MCF 10A (cell line): ENCODE data around the gene FYCO1. TPM values are rescaled to one million over a fixed set of nuclear protein-coding genes. Genes with fewer than 3 reads are reported as not detected.
"Not testable (repeated sequence)": the region's sequence is repeated elsewhere in the genome, so short reads cannot be mapped to it uniquely, and the experiment has no call there.

Experiments
- BruUV-seq: library from RNA; stranded (reverse); fragments of 400-500 nt; replicated peaks from 2 replicates; lab custom pipeline; 2021; lab: Mats Ljungman, UMichigan
- CTCF ChIA-PET: fragments of 300-600 bp; sonication (Branson Sonifier 250); formaldehyde crosslinking; extraction: SDS; loops from one replicate; lab custom pipeline; 2021; ENCODE audit warnings: antibody characterized with exemption, inconsistent platforms; lab: Yijun Ruan, JAX
- POLR2A ChIA-PET: fragments of 300-600, 350-650 bp; sonication (Branson Sonifier 250); formaldehyde crosslinking; extraction: SDS; loops from one replicate; lab custom pipeline; 2020; ENCODE audit warnings: antibody characterized with exemption, inconsistent platforms; lab: Yijun Ruan, JAX
- DNase-seq: peaks from one replicate; pipeline ENCODE4 v3.0.0-alpha.2; 2018; ENCODE audit not compliant: unreplicated experiment
- H3K27ac Mint-ChIP-seq: one replicate; pipeline ENCODE4 v1.8.0; 2022; ENCODE audit warnings: mild to moderate bottlenecking, low read depth, mixed read lengths; ENCODE audit not compliant: unreplicated experiment
- H3K27me3 Mint-ChIP-seq: one replicate; pipeline ENCODE4 v1.8.0; 2022; ENCODE audit warnings: mixed read lengths; ENCODE audit not compliant: insufficient read depth, unreplicated experiment
- H3K36me3 Mint-ChIP-seq: one replicate; pipeline ENCODE4 v1.8.0; 2022; ENCODE audit warnings: mild to moderate bottlenecking, moderate library complexity, mixed read lengths; ENCODE audit not compliant: insufficient read depth, unreplicated experiment
- H3K4me1 Mint-ChIP-seq: one replicate; pipeline ENCODE4 v1.8.0; 2022; ENCODE audit warnings: mixed read lengths; ENCODE audit not compliant: insufficient read depth, unreplicated experiment
- H3K4me3 Mint-ChIP-seq: one replicate; pipeline ENCODE4 v1.8.0; 2022; ENCODE audit warnings: mild to moderate bottlenecking, moderate library complexity, mixed read lengths; ENCODE audit not compliant: unreplicated experiment
- H3K9me3 Mint-ChIP-seq: one replicate; pipeline ENCODE4 v1.8.0; 2022; ENCODE audit warnings: mixed read lengths; ENCODE audit not compliant: unreplicated experiment
- CTCF ChIP-seq: fragments of 200-600 bp; IDR thresholded peaks from one replicate; pipeline ENCODE4 v1.8.0; 2022; ENCODE audit warnings: antibody characterized with exemption, mild to moderate bottlenecking; ENCODE audit not compliant: unreplicated experiment
- intact Hi-C: fragments of 100-400 bp; cut with micrococcal nuclease; formaldehyde crosslinking; loops from 2 replicates; pipeline ENCODE4 v1.14.1; 2022
- total RNA-seq: library from RNA; stranded (reverse); gene quantifications from 2 replicates; pipeline ENCODE4 v1.2.3, GENCODE V29; 2022

Gene FYCO1
- total RNA-seq, 1 experiment from 2014 or later: 18.4 TPM

GRCh38 chr3:46001178-46001577 is 5.6 kb upstream of the FYCO1 start:
- no peaks in the 10 kb centered on the region for H3K9me3 Mint-ChIP-seq
- no peaks in the 10 kb centered on the region for H3K27me3 Mint-ChIP-seq
- intact Hi-C loops: no loop called here
- POLR2A ChIA-PET: no interaction called here
- H3K27ac Mint-ChIP-seq: no peak overlapping the region
- no peaks in the 10 kb centered on the region for H3K36me3 Mint-ChIP-seq
- TF ChIP-seq CTCF: no peak
- H3K4me1 Mint-ChIP-seq: peaks cover 8% of the 10 kb centered on the region
- no TSS peak for BruUV-seq
- DNase-seq: no peak
- no peak overlapping the region for H3K4me3 Mint-ChIP-seq
- CTCF ChIA-PET: no interaction called here

GRCh38 chr3:45997942-45998341 is 2.3 kb upstream of the FYCO1 start:
- no peak for TF ChIP-seq CTCF
- no peaks in the 10 kb centered on the region for H3K9me3 Mint-ChIP-seq
- peaks cover 1% of the 10 kb centered on the region for H3K36me3 Mint-ChIP-seq
- H3K27ac Mint-ChIP-seq: no peak overlapping the region
- intact Hi-C loops: no loop called here
- ChIA-PET POLR2A (no interaction called here), CTCF (no interaction called here)
- peaks cover 6% of the 10 kb centered on the region for H3K4me1 Mint-ChIP-seq
- BruUV-seq: no TSS peak
- DNase-seq: no peak
- no peak overlapping the region for H3K4me3 Mint-ChIP-seq
- H3K27me3 Mint-ChIP-seq: no peaks in the 10 kb centered on the region

- H3K36me3 Mint-ChIP-seq, POLR2A ChIA-PET, H3K4me3 Mint-ChIP-seq, BruUV-seq, H3K27me3 Mint-ChIP-seq, H3K4me1 Mint-ChIP-seq, DNase-seq, intact Hi-C loops, H3K27ac Mint-ChIP-seq, H3K9me3 Mint-ChIP-seq: not testable (repeated sequence)
- CTCF ChIA-PET: interaction anchor here (5.9 kb wide), 1 partner anchor 81 kb away, joined by 33 read pairs; no protein-coding TSS in a partner anchor
Observed at GRCh38 chr3:45997499-45997898, 1.9 kb upstream of the FYCO1 start.

- BruUV-seq: no TSS peak
- Mint-ChIP-seq H3K27me3 (no peaks in the 10 kb centered on the region), H3K4me3 (peak overlapping the region; percentile 80), H3K9me3 (no peaks in the 10 kb centered on the region), H3K4me1 (peaks cover 8% of the 10 kb centered on the region), H3K36me3 (peaks cover 7% of the 10 kb centered on the region), H3K27ac (no peak overlapping the region)
- ChIA-PET POLR2A (interaction anchor here (0.9 to 3.8 kb wide), 4 partner anchors 11 to 29 kb away, joined by 3 to 24 read pairs (median 5); no protein-coding TSS in a partner anchor), CTCF (interaction anchor here (0.5 to 5.9 kb wide), 4 partner anchors 56 to 1033 kb away, joined by 3 to 33 read pairs (median 4); no protein-coding TSS in a partner anchor)
- no peak for TF ChIP-seq CTCF
- intact Hi-C loops: no loop called here
- DNase-seq: peak; percentile 13
Observed at GRCh38 chr3:45994419-45995235, 997 bp downstream of the FYCO1 start.
